ENCODE results near the gene KLHL15.
"Not testable (repeated sequence)": the region's sequence is repeated elsewhere in the genome, so short reads cannot be mapped to it uniquely, and the experiment has no call there.

The KLHL15 gene

DNA sequence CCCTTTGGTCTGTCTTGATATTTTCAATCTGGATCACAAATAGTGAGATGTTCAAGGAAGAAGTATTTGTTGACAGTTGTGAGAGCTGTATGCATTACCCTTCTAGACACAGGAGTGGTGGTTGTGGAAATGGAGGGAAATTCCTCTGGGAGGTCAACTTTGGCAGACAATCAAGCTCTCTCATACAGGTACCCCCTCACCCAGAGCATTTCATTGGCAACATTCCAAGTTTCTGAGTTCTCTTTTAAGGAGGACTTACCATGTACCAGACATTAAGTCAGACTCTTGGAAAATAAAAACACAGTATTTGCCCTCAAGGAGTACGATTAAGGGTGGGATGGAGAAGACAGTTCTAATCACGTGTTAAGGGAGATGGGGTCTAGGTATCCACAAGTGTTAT, 45.3 kb downstream of the KLHL15 start:
- H3K4me3 ChIP-seq (ENCODE audit: low read depth, low read length), result no peak overlapping the region
- no peak for DNase-seq (ENCODE audit: low read depth)
- TF ChIP-seq, protein P1, sequence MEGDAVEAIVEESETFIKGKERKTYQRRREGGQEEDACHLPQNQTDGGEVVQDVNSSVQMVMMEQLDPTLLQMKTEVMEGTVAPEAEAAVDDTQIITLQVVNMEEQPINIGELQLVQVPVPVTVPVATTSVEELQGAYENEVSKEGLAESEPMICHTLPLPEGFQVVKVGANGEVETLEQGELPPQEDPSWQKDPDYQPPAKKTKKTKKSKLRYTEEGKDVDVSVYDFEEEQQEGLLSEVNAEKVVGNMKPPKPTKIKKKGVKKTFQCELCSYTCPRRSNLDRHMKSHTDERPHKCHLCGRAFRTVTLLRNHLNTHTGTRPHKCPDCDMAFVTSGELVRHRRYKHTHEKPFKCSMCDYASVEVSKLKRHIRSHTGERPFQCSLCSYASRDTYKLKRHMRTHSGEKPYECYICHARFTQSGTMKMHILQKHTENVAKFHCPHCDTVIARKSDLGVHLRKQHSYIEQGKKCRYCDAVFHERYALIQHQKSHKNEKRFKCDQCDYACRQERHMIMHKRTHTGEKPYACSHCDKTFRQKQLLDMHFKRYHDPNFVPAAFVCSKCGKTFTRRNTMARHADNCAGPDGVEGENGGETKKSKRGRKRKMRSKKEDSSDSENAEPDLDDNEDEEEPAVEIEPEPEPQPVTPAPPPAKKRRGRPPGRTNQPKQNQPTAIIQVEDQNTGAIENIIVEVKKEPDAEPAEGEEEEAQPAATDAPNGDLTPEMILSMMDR (IDR thresholded peaks at IDR 0.05; ENCODE audit: insufficient read depth, low read depth, low read length, missing control alignments), result no peak

DNA sequence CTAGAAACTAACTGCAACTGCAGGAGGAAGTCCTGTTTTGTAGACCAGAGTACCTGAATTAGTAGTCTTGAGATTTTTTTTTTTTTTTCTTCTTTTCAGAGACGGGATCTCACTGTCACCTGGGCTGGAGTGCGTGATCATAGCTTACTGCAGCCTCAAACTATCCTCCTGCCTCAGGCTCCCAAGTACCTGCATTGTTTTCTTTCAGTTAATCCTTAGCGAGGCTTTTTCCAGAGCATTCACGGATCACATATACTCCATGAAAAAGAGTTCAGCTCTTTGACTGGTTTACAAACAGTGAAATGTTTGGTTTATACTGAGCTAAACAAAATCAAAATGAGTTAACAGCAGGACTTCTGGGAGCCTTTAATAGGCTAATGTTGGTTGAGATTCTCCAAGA, 45.8 kb downstream of the KLHL15 start:
- H3K4me3 ChIP-seq (ENCODE audit: low read depth, low read length), result no peak overlapping the region
- TF ChIP-seq, protein P1 (IDR thresholded peaks at IDR 0.05; ENCODE audit: insufficient read depth, low read depth, low read length, missing control alignments), result no peak
- no peak for DNase-seq (ENCODE audit: low read depth)

DNA sequence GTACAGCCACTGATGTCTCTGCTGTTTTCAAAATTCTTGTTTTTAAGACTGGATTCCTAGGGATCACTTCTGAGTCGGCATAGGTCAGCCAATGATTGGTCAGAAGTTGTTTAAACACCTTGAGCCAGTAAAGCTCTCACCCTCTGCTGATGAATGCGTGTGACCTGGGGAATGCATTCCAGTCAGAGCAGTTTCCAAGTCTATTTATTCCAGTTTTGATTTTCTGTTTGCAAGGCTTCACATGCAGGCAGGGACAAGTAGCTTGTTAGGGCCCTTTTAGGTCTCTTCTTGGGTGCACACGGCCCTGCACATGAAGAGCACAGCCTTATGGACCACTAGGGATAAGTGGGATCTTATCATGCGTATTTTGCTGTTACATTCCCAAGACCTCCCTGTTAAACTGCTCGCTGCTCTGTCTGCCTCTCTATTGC, 47.0 kb downstream of the KLHL15 start:
- TF ChIP-seq, protein P1 (IDR thresholded peaks at IDR 0.05; ENCODE audit: insufficient read depth, low read depth, low read length, missing control alignments), result no peak
- H3K4me3 ChIP-seq (ENCODE audit: low read depth, low read length), result no peak overlapping the region
- DNase-seq (ENCODE audit: low read depth), result no peak

DNA sequence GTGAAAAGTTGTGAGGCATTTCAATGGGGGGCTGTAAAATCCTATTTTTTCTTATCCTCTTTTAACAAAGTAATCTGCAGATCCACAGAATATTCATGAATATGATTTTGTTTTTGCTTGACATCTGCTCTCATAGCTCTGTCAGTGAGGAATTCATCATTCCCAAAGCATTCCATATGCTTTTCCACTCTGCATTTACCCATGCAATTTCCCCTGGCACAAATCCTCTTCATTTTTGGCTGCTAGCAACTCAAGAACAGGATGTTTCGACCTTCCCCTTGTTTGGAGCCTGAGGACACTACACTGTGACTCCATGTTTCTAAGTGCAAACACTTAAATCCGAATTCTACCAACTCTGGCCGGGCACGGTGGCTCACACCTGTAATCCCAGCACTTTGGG, 48.5 kb downstream of the KLHL15 start:
- DNase-seq (ENCODE audit: low read depth), result no peak
- TF ChIP-seq, protein P1 (IDR thresholded peaks at IDR 0.05; ENCODE audit: insufficient read depth, low read depth, low read length, missing control alignments), result no peak
- H3K4me3 ChIP-seq (ENCODE audit: low read depth, low read length), result no peak overlapping the region

DNA sequence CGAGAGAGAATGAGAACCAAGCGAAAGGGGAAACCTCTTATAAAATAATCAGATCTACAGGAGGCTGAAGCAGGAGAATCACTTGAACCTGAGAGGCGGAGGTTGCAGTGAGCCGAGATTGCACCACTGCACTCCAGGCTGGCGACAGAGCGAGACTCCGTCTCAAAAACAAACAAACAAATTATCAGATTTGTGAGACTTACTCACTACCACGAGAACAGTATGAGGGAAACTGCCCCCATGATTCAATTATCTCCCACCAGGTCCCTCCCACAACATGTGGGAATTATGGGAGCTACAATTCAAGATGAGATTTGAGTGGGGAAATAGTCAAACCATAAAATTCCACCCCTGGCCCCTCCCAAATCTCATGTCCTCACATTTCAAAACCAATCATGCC, 61.4 kb downstream of the KLHL15 start:
- not testable (repeated sequence) for DNase-seq (ENCODE audit: low read depth); H3K4me3 ChIP-seq (ENCODE audit: low read depth, low read length)

DNA sequence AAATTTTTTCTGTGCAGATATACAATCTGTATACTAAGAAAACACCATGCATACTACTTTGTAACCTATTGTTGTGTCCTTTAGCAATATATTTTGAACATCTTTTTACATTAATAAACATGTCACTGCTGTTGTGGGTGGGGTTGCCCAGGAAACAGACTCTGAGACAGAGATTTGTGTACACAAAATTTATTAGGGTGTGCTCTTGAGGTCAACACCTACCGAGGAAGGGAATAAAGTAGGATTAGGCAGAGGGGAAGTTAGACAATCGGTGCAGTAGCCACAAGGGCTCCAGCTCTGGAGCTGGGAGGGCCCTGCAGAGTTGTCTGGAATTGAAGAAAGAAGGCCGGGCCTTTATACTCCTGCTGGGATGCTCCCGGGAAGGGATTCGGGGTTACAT, 62.8 kb downstream of the KLHL15 start:
- DNase-seq (ENCODE audit: low read depth), result no peak
- no peak overlapping the region for H3K4me3 ChIP-seq (ENCODE audit: low read depth, low read length)
- TF ChIP-seq, protein P1 (IDR thresholded peaks at IDR 0.05; ENCODE audit: insufficient read depth, low read depth, low read length, missing control alignments), result no peak

DNA sequence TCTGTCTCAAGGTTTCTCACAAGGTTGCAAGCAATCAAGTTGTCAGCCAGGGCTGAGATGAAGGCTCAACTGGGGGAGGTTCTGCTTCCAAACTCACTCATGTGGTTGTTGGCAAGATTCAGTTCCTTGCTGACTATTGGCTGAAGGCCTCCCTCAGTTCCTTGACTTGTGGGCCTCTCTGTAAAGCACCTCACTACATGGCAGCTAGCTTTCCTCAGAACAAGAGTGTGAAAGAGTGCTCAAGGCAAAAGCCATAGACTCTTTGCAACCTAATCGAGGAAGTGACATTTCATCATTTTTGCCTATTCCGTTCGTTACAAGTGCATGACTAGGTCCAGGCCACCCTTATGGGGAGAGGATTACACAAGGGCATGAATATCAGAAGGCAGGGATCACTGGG, 67.2 kb downstream of the KLHL15 start:
- no peak for DNase-seq (ENCODE audit: low read depth)
- TF ChIP-seq, protein P1 (IDR thresholded peaks at IDR 0.05; ENCODE audit: insufficient read depth, low read depth, low read length, missing control alignments), result no peak
- no peak overlapping the region for H3K4me3 ChIP-seq (ENCODE audit: low read depth, low read length)
